ENCODE results near the gene CUX1. TPM values are rescaled to one million over a fixed set of nuclear protein-coding genes. Genes with fewer than 3 reads are reported as not detected.

CUX1 gene
- total and polyA plus RNA-seq, 2 of the 13 experiments (the other 11 are each of a cell fraction or from before 2014, with no cell fraction given), result 13.7 to 14.9 TPM

DNA sequence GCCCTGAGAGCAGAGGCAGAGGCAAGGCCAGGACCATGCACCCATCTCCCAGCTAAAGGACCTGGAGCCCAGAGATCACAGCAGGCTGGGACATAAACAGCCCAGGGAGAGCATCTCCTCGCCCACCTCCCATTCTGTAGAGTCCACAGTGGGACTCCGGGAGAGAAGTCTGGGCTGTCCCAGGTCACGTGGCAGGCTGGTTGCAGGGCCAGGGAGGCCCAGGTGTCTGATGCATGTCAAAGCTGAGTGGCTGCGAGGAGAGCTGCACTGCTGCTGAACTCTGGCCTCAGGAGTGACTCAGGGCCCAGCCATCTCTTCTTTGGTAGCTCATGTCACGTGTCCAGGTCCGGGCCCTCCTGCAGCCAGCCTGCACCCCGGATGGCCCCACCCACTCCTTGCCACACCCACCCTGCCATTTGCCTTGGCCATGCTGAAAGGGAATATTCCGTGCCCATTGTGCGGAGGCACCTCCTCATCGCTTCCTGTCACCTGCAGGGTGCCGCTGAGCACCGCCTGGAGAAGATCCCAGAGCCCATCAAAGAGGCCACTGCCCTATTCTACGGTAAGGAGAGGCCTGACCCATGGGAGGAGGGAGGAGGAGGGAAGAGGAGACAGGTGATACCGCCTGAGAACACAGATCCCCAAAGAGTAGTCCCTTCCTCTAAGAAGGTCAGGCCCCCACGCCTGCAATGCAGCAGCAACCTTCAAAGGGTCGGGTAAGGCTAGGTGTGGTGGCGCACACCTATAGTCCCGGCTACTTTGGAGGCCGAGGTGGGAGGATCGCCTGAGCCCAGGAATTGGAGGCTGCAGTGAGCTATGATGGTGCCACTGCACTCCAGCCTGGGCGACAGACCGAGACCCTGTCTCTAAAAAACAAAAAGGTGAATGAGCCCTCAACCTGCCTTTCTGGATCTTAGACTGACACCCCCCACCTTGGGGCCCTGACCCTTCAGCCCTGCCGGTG, 456.6 kb downstream of the CUX1 start (continued):
- TF ChIP-seq, protein P1, sequence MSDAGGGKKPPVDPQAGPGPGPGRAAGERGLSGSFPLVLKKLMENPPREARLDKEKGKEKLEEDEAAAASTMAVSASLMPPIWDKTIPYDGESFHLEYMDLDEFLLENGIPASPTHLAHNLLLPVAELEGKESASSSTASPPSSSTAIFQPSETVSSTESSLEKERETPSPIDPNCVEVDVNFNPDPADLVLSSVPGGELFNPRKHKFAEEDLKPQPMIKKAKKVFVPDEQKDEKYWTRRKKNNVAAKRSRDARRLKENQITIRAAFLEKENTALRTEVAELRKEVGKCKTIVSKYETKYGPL (CRISPR knock-in tag; IDR thresholded peaks at IDR 0.05), result no peak
- TF ChIP-seq ZNF292 (CRISPR knock-in tag; IDR thresholded peaks at IDR 0.05; ENCODE audit: borderline replicate concordance, low read depth), result peak; percentile 86
- TF ChIP-seq ZNF367 (CRISPR knock-in tag; IDR thresholded peaks at IDR 0.05; ENCODE audit: borderline replicate concordance), result no peak
- no peak for TF ChIP-seq AKAP8 (CRISPR knock-in tag; IDR thresholded peaks at IDR 0.05)
- no peak for TF ChIP-seq SIX4 (CRISPR knock-in tag; IDR thresholded peaks at IDR 0.05)
- TF ChIP-seq ARHGAP35 (CRISPR knock-in tag; IDR thresholded peaks at IDR 0.05; ENCODE audit: borderline replicate concordance), result no peak
- 0 out of 2 replicates have a peak, but pooled peaks have one; percentile 42 for TF ChIP-seq ZNF547 (CRISPR knock-in tag; IDR thresholded peaks at IDR 0.05)
- no peak for TF ChIP-seq ISX (CRISPR knock-in tag; conservative IDR thresholded peaks at IDR 0.05)
- TF ChIP-seq CBX2 (IDR thresholded peaks at IDR 0.05; ENCODE audit: low read depth, low read length), result no peak
- no peak for TF ChIP-seq CBX2 (CRISPR knock-in tag; IDR thresholded peaks at IDR 0.05; ENCODE audit: low read depth)
- TF ChIP-seq, protein P2, sequence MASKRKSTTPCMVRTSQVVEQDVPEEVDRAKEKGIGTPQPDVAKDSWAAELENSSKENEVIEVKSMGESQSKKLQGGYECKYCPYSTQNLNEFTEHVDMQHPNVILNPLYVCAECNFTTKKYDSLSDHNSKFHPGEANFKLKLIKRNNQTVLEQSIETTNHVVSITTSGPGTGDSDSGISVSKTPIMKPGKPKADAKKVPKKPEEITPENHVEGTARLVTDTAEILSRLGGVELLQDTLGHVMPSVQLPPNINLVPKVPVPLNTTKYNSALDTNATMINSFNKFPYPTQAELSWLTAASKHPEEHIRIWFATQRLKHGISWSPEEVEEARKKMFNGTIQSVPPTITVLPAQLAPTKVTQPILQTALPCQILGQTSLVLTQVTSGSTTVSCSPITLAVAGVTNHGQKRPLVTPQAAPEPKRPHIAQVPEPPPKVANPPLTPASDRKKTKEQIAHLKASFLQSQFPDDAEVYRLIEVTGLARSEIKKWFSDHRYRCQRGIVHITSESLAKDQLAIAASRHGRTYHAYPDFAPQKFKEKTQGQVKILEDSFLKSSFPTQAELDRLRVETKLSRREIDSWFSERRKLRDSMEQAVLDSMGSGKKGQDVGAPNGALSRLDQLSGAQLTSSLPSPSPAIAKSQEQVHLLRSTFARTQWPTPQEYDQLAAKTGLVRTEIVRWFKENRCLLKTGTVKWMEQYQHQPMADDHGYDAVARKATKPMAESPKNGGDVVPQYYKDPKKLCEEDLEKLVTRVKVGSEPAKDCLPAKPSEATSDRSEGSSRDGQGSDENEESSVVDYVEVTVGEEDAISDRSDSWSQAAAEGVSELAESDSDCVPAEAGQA (IDR thresholded peaks at IDR 0.05; ENCODE audit: low read depth), result no peak
- TF ChIP-seq, protein P2 (CRISPR knock-in tag; IDR thresholded peaks at IDR 0.05; ENCODE audit: borderline replicate concordance), result no peak
- TF ChIP-seq, protein P3, sequence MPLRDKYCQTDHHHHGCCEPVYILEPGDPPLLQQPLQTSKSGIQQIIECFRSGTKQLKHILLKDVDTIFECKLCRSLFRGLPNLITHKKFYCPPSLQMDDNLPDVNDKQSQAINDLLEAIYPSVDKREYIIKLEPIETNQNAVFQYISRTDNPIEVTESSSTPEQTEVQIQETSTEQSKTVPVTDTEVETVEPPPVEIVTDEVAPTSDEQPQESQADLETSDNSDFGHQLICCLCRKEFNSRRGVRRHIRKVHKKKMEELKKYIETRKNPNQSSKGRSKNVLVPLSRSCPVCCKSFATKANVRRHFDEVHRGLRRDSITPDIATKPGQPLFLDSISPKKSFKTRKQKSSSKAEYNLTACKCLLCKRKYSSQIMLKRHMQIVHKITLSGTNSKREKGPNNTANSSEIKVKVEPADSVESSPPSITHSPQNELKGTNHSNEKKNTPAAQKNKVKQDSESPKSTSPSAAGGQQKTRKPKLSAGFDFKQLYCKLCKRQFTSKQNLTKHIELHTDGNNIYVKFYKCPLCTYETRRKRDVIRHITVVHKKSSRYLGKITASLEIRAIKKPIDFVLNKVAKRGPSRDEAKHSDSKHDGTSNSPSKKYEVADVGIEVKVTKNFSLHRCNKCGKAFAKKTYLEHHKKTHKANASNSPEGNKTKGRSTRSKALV (CRISPR knock-in tag; IDR thresholded peaks at IDR 0.05), result peak; percentile 35; the same call in 1 of the 2 replicates
- peak; percentile 45 for TF ChIP-seq ELF3 (CRISPR knock-in tag; IDR thresholded peaks at IDR 0.05)
- TF ChIP-seq ZNF143 (CRISPR knock-in tag; IDR thresholded peaks at IDR 0.05), result no peak
- no peak for TF ChIP-seq NKX3-1 (CRISPR knock-in tag; IDR thresholded peaks at IDR 0.05)
- TF ChIP-seq MIER2 (CRISPR knock-in tag; IDR thresholded peaks at IDR 0.05), result 0 out of 2 replicates have a peak, but pooled peaks have one; percentile 14
- no peak for TF ChIP-seq ZNF570 (CRISPR knock-in tag; IDR thresholded peaks at IDR 0.05; ENCODE audit: borderline replicate concordance)
- TF ChIP-seq ZFP36L1 (CRISPR knock-in tag; IDR thresholded peaks at IDR 0.05), result no peak
- TF ChIP-seq SMARCE1 (IDR thresholded peaks at IDR 0.05; ENCODE audit: borderline replicate concordance), result no peak
- no peak for TF ChIP-seq ZNF589 (CRISPR knock-in tag; conservative IDR thresholded peaks at IDR 0.05)
